Gastrocnemius medialis (tissue), 4 donors: Measurements from ENCODE around the gene SSX4.
"Not testable (repeated sequence)": the region's sequence is repeated elsewhere in the genome, so short reads cannot be mapped to it uniquely, and the experiment has no call there.

ENCODE experiments used
- CTCF ChIP-seq, 5 experiments: fragments of 450-650 bp in 3 of 5; fragments of 200-600 bp in 2 of 5; sonication (generic) in 2 of 5; IDR thresholded peaks in 4 of 5; conservative IDR thresholded peaks in 1 of 5; 1 replicate in 4 of 5; 2 replicates in 1 of 5; pipeline ENCODE4 v1.5.1; 2016 to 2019; ENCODE audit warnings: antibody characterized with exemption in 5 of 5, mild to moderate bottlenecking in 3 of 5, moderate library complexity in 3 of 5
- POLR2A ChIP-seq, 2 donors: fragments of 450-650 bp; IDR thresholded peaks; one replicate each; pipeline ENCODE4 v1.6.1; 2017; ENCODE audit warnings: antibody characterized with exemption in 2 of 2, mild to moderate bottlenecking in 2 of 2, moderate library complexity in 2 of 2

DNA sequence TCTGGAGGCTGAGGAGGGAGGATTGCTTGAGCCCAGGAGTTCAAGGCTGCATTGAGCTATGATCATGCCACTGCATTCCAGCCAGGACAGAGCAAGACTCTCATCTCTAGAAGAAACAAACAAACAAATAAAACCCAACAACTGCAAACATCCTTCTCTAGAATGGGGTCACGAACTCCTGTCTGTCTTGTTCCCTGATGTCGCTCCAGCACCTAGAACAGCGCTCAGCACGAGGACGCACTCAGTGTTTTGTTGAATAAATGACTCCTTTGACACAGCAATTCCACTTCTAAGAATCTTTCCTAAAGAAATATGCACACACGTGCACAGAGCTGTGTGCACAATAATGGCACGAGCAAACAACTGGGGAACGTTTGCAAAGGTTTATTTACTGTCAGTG lies 37.3 kb upstream of the SSX4 start:
- TF ChIP-seq CTCF (IDR thresholded peaks at IDR 0.05 in 4 of 5, conservative IDR thresholded peaks at IDR 0.05 in 1 of 5); POLR2A (IDR thresholded peaks at IDR 0.05): not testable (repeated sequence)
